CD14-positive monocyte (primary cell): ENCODE measurements around the gene TEPSIN. TPM values are rescaled to one million over a fixed set of nuclear protein-coding genes. Genes with fewer than 3 reads are reported as not detected.
A peak's percentile ranks its signal among the peaks of the same experiment; 100 is the strongest.

Source experiments
- DNase-seq, 3 donors: peaks; one replicate each; pipeline ENCODE4 v3.0.0-alpha.2; 2011 to 2022
- H2AFZ ChIP-seq: 2 replicates; pipeline ENCODE4 v1.6.0; 2012; ENCODE audit warnings: mild to moderate bottlenecking, low read depth, low read length, inconsistent platforms; ENCODE audit not compliant: insufficient read depth, poor library complexity, severe bottlenecking
- H3K27ac ChIP-seq, 2 donors: 1 replicate in 1 of 2; 2 replicates in 1 of 2; pipeline ENCODE4 v1.5.1; 2012 to 2013; ENCODE audit warnings: low read length in 2 of 2, control low read depth in 1 of 2, inconsistent platforms in 1 of 2, low read depth in 1 of 2, mild to moderate bottlenecking in 1 of 2
- H3K27me3 ChIP-seq, 2 donors: one replicate each; pipeline versions ENCODE4 v1.6.0 to v1.6.1; 2011 to 2013; ENCODE audit warnings: low read length in 2 of 2; ENCODE audit not compliant: control insufficient read depth in 2 of 2, insufficient read depth in 2 of 2
- H3K36me3 ChIP-seq, 2 donors: replicated peaks in 1 of 2; 1 replicate in 1 of 2; 2 replicates in 1 of 2; pipeline versions ENCODE4 v1.5.1 to v1.6.1; 2012 to 2013; ENCODE audit warnings: low read length in 2 of 2, control low read depth in 1 of 2, inconsistent platforms in 1 of 2, mild to moderate bottlenecking in 1 of 2; ENCODE audit not compliant: insufficient read depth in 2 of 2, control insufficient read depth in 1 of 2
- H3K4me1 ChIP-seq, 2 donors: 1 replicate in 1 of 2; 2 replicates in 1 of 2; pipeline versions ENCODE4 v1.5.1 to v1.6.1; 2012 to 2013; ENCODE audit warnings: low read length in 2 of 2, control low read depth in 1 of 2, inconsistent platforms in 1 of 2, mild to moderate bottlenecking in 1 of 2, moderate library complexity in 1 of 2; ENCODE audit not compliant: insufficient read depth in 2 of 2, control insufficient read depth in 1 of 2
- H3K4me2 ChIP-seq: replicated peaks from 2 replicates; pipeline ENCODE3; 2012; ENCODE audit warnings: low read length, moderate library complexity, mild to moderate bottlenecking; ENCODE audit not compliant: poor library complexity, severe bottlenecking; ENCODE audit errors: extremely low read depth
- H3K4me3 ChIP-seq, 3 experiments: fragments of 200-600 bp in 1 of 3; sonication (generic) in 1 of 3; replicated peaks in 1 of 3; 1 replicate in 2 of 3; 2 replicates in 1 of 3; pipeline ENCODE4 v1.5.1; 2011 to 2013; ENCODE audit warnings: low read length in 3 of 3, mild to moderate bottlenecking in 3 of 3, control low read depth in 2 of 3, low read depth in 2 of 3, inconsistent platforms in 1 of 3, moderate library complexity in 1 of 3
- H3K79me2 ChIP-seq: 2 replicates; pipeline ENCODE4 v1.6.0; 2012; ENCODE audit warnings: mild to moderate bottlenecking, control low read depth, inconsistent platforms, low read length, moderate library complexity; ENCODE audit not compliant: insufficient read depth
- H3K9ac ChIP-seq: 2 replicates; pipeline ENCODE4 v1.6.0; 2017; ENCODE audit warnings: low read length, mild to moderate bottlenecking; ENCODE audit not compliant: insufficient read depth, poor library complexity, severe bottlenecking
- H3K9me3 ChIP-seq, 2 donors: replicated peaks in 1 of 2; 1 replicate in 1 of 2; 2 replicates in 1 of 2; pipeline versions ENCODE4 v1.5.1 to v1.6.1; 2012 to 2013; ENCODE audit warnings: low read length in 2 of 2, control low read depth in 1 of 2; ENCODE audit not compliant: control insufficient read depth in 1 of 2, insufficient read depth in 1 of 2
- H4K20me1 ChIP-seq: 2 replicates; pipeline ENCODE4 v1.6.0; 2012; ENCODE audit warnings: mild to moderate bottlenecking, low read length, control low read depth, moderate library complexity; ENCODE audit not compliant: insufficient read depth
- H3K27ac Mint-ChIP-seq, 7 donors: one replicate each; pipeline ENCODE4 v1.8.0; 2020; ENCODE audit warnings: mild to moderate bottlenecking in 7 of 7, mixed read lengths in 7 of 7, moderate library complexity in 6 of 7, inconsistent platforms in 2 of 7
- H3K27me3 Mint-ChIP-seq, 3 donors: one replicate each; pipeline ENCODE4 v1.8.0; 2021 to 2022; ENCODE audit warnings: low read depth in 3 of 3, mild to moderate bottlenecking in 3 of 3, mixed read lengths in 3 of 3, moderate library complexity in 3 of 3, inconsistent platforms in 1 of 3
- H3K36me3 Mint-ChIP-seq, 2 donors: one replicate each; pipeline ENCODE4 v1.8.0; 2020; ENCODE audit warnings: mixed read lengths in 2 of 2, inconsistent platforms in 1 of 2, mild to moderate bottlenecking in 1 of 2
- H3K4me1 Mint-ChIP-seq: one replicate; pipeline ENCODE4 v1.8.0; 2020; ENCODE audit warnings: mild to moderate bottlenecking, mixed read lengths
- H3K4me3 Mint-ChIP-seq, 2 donors: one replicate each; pipeline ENCODE4 v1.8.0; 2020; ENCODE audit warnings: mild to moderate bottlenecking in 2 of 2, mixed read lengths in 2 of 2, moderate library complexity in 1 of 2
- H3K9me3 Mint-ChIP-seq, 7 donors: one replicate each; pipeline ENCODE4 v1.8.0; 2020 to 2022; ENCODE audit warnings: mixed read lengths in 7 of 7, mild to moderate bottlenecking in 6 of 7, moderate library complexity in 6 of 7, inconsistent platforms in 2 of 7
- WGBS: methylation state at CpG from one replicate; pipeline ENCODE4 v1.1.5; 2013; ENCODE audit warnings: missing lambda C conversion rate; ENCODE audit not compliant: insufficient coverage; 5-methylcytosine and 5-hydroxymethylcytosine counted together
- intact Hi-C, 2 donors: fragments of 100-400 bp; cut with micrococcal nuclease; formaldehyde crosslinking; loops; one replicate each; pipeline versions ENCODE4 v1.15.0 to v1.15.1; 2023
- polyA plus RNA-seq, 3 donors: library from polyadenylated mRNA; depleted of rRNA in 1 of 3; unstranded in 2 of 3; stranded (reverse) in 1 of 3; fragments of 300-500 nt in 2 of 3; fragments of >200 nt in 1 of 3; fragmentation: Illumina TruSeq in 2 of 3; gene quantifications; 1 replicate in 2 of 3; 2 replicates in 1 of 3; pipeline ENCODE4 v1.2.3, GENCODE V29; 2012 to 2021
- TF ChIP-seq, protein P1 (sequence below): fragments of 200-600 bp; IDR thresholded peaks from one replicate; pipeline ENCODE4 v1.8.0; 2022; ENCODE audit warnings: antibody characterized with exemption, mild to moderate bottlenecking

TEPSIN gene
- polyA plus RNA-seq, 3 donors, result 3.4 to 136 (median 4.5) TPM

DNA sequence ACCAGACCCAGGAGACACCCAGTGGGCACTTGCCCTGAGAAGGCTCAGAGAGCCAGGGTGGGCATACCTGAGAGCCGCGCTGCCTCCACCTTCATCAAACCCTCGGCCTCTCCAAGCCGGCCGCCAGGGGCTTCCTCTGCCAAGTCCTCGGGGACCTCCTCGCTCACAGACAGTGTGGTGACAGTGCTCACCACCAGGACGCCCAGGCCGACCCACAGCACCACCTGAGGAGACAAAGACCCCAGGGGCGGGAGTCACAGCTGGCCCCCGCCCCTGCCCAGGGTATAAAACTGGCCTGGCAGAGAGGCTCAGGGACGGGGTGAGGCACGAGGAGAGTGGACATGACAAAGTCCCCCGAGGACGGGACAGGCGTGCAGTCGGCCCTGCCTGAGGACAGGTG lies 21.3 kb upstream of the TEPSIN start:
- Histone ChIP-seq H3K36me3 (peaks cover 80 to 91% of the 10 kb centered on the region in 2 donors), H3K27ac (no peak overlapping the region), H3K4me1 (peaks cover 11 to 13% of the 10 kb centered on the region in 2 donors), H3K4me3 (no peak overlapping the region), H3K27me3 (no peaks in the 10 kb centered on the region), H3K9ac (no peak overlapping the region), H3K4me2 (no peak overlapping the region), H3K9me3 (no peaks in the 10 kb centered on the region), H3K79me2 (peaks cover 27% of the 10 kb centered on the region), H4K20me1 (peaks cover 84% of the 10 kb centered on the region), H2AFZ (no peak overlapping the region)
- no peak for DNase-seq
- peaks cover 13% of the 10 kb centered on the region for H3K4me1 Mint-ChIP-seq
- H3K27ac Mint-ChIP-seq, result no peak overlapping the region
- TF ChIP-seq, protein P1, sequence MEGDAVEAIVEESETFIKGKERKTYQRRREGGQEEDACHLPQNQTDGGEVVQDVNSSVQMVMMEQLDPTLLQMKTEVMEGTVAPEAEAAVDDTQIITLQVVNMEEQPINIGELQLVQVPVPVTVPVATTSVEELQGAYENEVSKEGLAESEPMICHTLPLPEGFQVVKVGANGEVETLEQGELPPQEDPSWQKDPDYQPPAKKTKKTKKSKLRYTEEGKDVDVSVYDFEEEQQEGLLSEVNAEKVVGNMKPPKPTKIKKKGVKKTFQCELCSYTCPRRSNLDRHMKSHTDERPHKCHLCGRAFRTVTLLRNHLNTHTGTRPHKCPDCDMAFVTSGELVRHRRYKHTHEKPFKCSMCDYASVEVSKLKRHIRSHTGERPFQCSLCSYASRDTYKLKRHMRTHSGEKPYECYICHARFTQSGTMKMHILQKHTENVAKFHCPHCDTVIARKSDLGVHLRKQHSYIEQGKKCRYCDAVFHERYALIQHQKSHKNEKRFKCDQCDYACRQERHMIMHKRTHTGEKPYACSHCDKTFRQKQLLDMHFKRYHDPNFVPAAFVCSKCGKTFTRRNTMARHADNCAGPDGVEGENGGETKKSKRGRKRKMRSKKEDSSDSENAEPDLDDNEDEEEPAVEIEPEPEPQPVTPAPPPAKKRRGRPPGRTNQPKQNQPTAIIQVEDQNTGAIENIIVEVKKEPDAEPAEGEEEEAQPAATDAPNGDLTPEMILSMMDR, result no peak
- H3K27me3 Mint-ChIP-seq, result peaks cover 0 to 2% (median 0%) of the 10 kb centered on the region in 3 donors
- no peak overlapping the region for H3K4me3 Mint-ChIP-seq
- 96% methylated on average over 16 of the region's 17 CpGs for WGBS
- intact Hi-C loops, result no loop called here
- peaks cover 0 to 2% (median 0%) of the 10 kb centered on the region in 7 donors for H3K9me3 Mint-ChIP-seq
- peaks cover 68 to 87% of the 10 kb centered on the region in 2 donors for H3K36me3 Mint-ChIP-seq

DNA sequence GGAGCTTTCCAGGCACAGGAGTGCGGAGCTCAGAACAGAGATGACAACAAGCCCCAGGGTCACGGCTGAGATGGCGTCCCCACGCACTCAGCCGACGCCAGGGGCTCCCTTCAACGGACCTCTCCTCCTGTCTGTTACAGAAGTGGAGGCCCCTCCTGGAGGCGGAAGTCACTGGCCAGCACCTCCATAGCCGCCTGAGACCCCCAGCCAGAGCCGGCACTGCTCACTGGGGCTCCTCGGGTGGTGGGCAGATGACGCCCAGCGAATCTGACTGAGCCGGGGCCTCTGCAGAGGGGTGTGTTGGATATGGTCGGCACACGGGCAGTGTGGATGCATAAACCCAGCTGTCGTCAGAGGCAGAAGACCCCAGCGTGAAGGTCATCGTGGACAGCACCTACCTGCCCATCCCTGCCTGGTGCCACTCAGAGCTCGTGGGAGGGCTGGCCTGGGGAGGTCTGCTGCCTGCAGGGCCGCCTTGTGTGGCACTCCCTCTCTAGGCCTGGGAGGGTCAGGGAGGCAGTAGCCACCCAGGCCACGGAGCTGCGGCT lies 20.3 kb upstream of the TEPSIN start:
- Mint-ChIP-seq H3K9me3 (peaks cover 0 to 2% (median 0%) of the 10 kb centered on the region in 7 donors), H3K4me3 (no peak overlapping the region), H3K27me3 (peaks cover 0 to 2% (median 0%) of the 10 kb centered on the region in 3 donors), H3K27ac (peak overlapping the region in 1 of 7 donors; percentile 35), H3K36me3 (peaks cover 58 to 77% of the 10 kb centered on the region in 2 donors), H3K4me1 (peaks cover 21% of the 10 kb centered on the region)
- no peak overlapping the region for H3K27ac ChIP-seq
- no peaks in the 10 kb centered on the region for H3K27me3 ChIP-seq
- peaks cover 87% of the 10 kb centered on the region for H4K20me1 ChIP-seq
- TF ChIP-seq, protein P1, result no peak
- 96% methylated on average over 21 of the region's 23 CpGs for WGBS
- intact Hi-C loops, result loop anchor here in 1 of 2 donors (5.0 kb wide), 1 partner anchor 278 kb away; no protein-coding TSS in a partner anchor
- H3K4me2 ChIP-seq, result no peak overlapping the region
- DNase-seq, result no peak
- no peak overlapping the region for H2AFZ ChIP-seq
- H3K4me3 ChIP-seq, result no peak overlapping the region
- H3K4me1 ChIP-seq, result peaks cover 18 to 22% of the 10 kb centered on the region in 2 donors
- no peak overlapping the region for H3K9ac ChIP-seq
- peaks cover 70 to 81% of the 10 kb centered on the region in 2 donors for H3K36me3 ChIP-seq
- no peaks in the 10 kb centered on the region for H3K9me3 ChIP-seq
- H3K79me2 ChIP-seq, result peaks cover 26% of the 10 kb centered on the region
